Activated T-helper 2 cell treated with anti-CD3 and anti-CD28 coated beads, Interferon-gamma antibody, Interleukin-2, Interleukin-4, amounts not matched to agents 10 μg/mL and 5 μg/mL and 100 μg/mL, durations not matched to agents 14 hours and 24 hours and 36 hours (primary cell): ENCODE data around the gene MSMP. TPM values are rescaled to one million over a fixed set of nuclear protein-coding genes. Genes with fewer than 3 reads are reported as not detected.

Source experiments
- DNase-seq: peaks from one replicate; pipeline ENCODE4 v3.0.0; 2021; ENCODE audit warnings: low spot score
- H3K27ac Mint-ChIP-seq: one replicate; pipeline ENCODE4 v1.8.0; 2021; ENCODE audit warnings: mixed read lengths
- H3K27me3 Mint-ChIP-seq: one replicate; pipeline ENCODE4 v1.8.0; 2021; ENCODE audit warnings: low read depth, mixed read lengths
- H3K36me3 Mint-ChIP-seq: one replicate; pipeline ENCODE4 v1.8.0; 2021; ENCODE audit warnings: low read depth, mixed read lengths
- H3K4me1 Mint-ChIP-seq: one replicate; pipeline ENCODE4 v1.8.0; 2021; ENCODE audit warnings: low read depth, mixed read lengths
- H3K4me3 Mint-ChIP-seq: one replicate; pipeline ENCODE4 v1.8.0; 2021; ENCODE audit warnings: low read depth, mild to moderate bottlenecking, moderate library complexity, mixed read lengths
- H3K9me3 Mint-ChIP-seq: one replicate; pipeline ENCODE4 v1.8.0; 2021; ENCODE audit warnings: mixed read lengths
- intact Hi-C: fragments of 100-400 bp; cut with micrococcal nuclease; formaldehyde crosslinking; loops from one replicate; pipeline ENCODE4 v1.15.1; 2023
- total RNA-seq: library from RNA; stranded (reverse); gene quantifications from 2 replicates; pipeline ENCODE4 v1.2.3, GENCODE V29; 2022

The MSMP gene
- total RNA-seq, 1 donor from 2014 or later = 0.37 TPM

- Mint-ChIP-seq H3K36me3 (peaks cover 27% of the 10 kb centered on the region), H3K4me3 (no peak overlapping the region), H3K27me3 (no peaks in the 10 kb centered on the region), H3K27ac (no peak overlapping the region), H3K9me3 (no peaks in the 10 kb centered on the region), H3K4me1 (peaks cover 10% of the 10 kb centered on the region)
- intact Hi-C loops = loop anchor here (1.0 kb wide), 2 partner anchors 36 to 92 kb away; no protein-coding TSS in a partner anchor
- DNase-seq = no peak
These were observed 35.9 kb upstream of the MSMP start for GRCh38 chr9:35790025-35790384.

- Mint-ChIP-seq H3K36me3 (peaks cover 27% of the 10 kb centered on the region), H3K4me3 (no peak overlapping the region), H3K9me3 (no peaks in the 10 kb centered on the region), H3K27me3 (no peaks in the 10 kb centered on the region), H3K4me1 (peaks cover 9% of the 10 kb centered on the region), H3K27ac (no peak overlapping the region)
- intact Hi-C loops = no loop called here
- DNase-seq = no peak
These were observed 35.5 kb upstream of the MSMP start for GRCh38 chr9:35789541-35789940.

- no peaks in the 10 kb centered on the region for H3K27me3 Mint-ChIP-seq
These were observed 29.3 kb upstream of the MSMP start for GRCh38 chr9:35783418-35783817.

GRCh38 chr9:35781066-35781465 is 27.0 kb upstream of the MSMP start:
- Mint-ChIP-seq H3K27ac (no peak overlapping the region), H3K27me3 (no peaks in the 10 kb centered on the region), H3K4me3 (no peak overlapping the region), H3K9me3 (no peaks in the 10 kb centered on the region), H3K4me1 (peaks cover 1% of the 10 kb centered on the region), H3K36me3 (peaks cover 31% of the 10 kb centered on the region)
- intact Hi-C loops = no loop called here
- DNase-seq = no peak

More at GRCh38 chr9:35783418-35783817, 29.3 kb upstream of the MSMP start:
- no peak overlapping the region for H3K27ac Mint-ChIP-seq
- DNase-seq = no peak
- peaks cover 41% of the 10 kb centered on the region for H3K36me3 Mint-ChIP-seq
- H3K9me3 Mint-ChIP-seq = no peaks in the 10 kb centered on the region
- H3K4me1 Mint-ChIP-seq = no peaks in the 10 kb centered on the region
- intact Hi-C loops = no loop called here
- no peak overlapping the region for H3K4me3 Mint-ChIP-seq

- Mint-ChIP-seq H3K27me3 (no peaks in the 10 kb centered on the region), H3K9me3 (no peaks in the 10 kb centered on the region), H3K27ac (no peak overlapping the region), H3K36me3 (peaks cover 18% of the 10 kb centered on the region), H3K4me3 (no peak overlapping the region), H3K4me1 (peaks cover 11% of the 10 kb centered on the region)
- intact Hi-C loops = no loop called here
- DNase-seq = no peak
These were observed 24.4 kb upstream of the MSMP start for GRCh38 chr9:35778496-35778895.

GRCh38 chr9:35776018-35776417 is 21.9 kb upstream of the MSMP start:
- H3K4me3 Mint-ChIP-seq = no peak overlapping the region
- DNase-seq = no peak
- intact Hi-C loops = no loop called here
- H3K9me3 Mint-ChIP-seq = no peaks in the 10 kb centered on the region
- H3K27ac Mint-ChIP-seq = peak overlapping the region; percentile 35
- peaks cover 11% of the 10 kb centered on the region for H3K4me1 Mint-ChIP-seq
- no peaks in the 10 kb centered on the region for H3K27me3 Mint-ChIP-seq
- peaks cover 14% of the 10 kb centered on the region for H3K36me3 Mint-ChIP-seq

GRCh38 chr9:35774907-35775635 is 21.0 kb upstream of the MSMP start:
- intact Hi-C loops = no loop called here
- Mint-ChIP-seq H3K27ac (no peak overlapping the region), H3K4me3 (no peak overlapping the region)

GRCh38 chr9:35771943-35772342 is 17.9 kb upstream of the MSMP start:
- intact Hi-C loops = no loop called here
- no peak overlapping the region for H3K4me3 Mint-ChIP-seq
- peaks cover 11% of the 10 kb centered on the region for H3K4me1 Mint-ChIP-seq
- no peaks in the 10 kb centered on the region for H3K27me3 Mint-ChIP-seq
- no peak overlapping the region for H3K27ac Mint-ChIP-seq
- H3K9me3 Mint-ChIP-seq = no peaks in the 10 kb centered on the region
- no peaks in the 10 kb centered on the region for H3K36me3 Mint-ChIP-seq
- no peak for DNase-seq

More at GRCh38 chr9:35774907-35775635, 21.0 kb upstream of the MSMP start:
- Mint-ChIP-seq H3K4me1 (peaks cover 11% of the 10 kb centered on the region), H3K9me3 (no peaks in the 10 kb centered on the region), H3K36me3 (peaks cover 8% of the 10 kb centered on the region), H3K27me3 (no peaks in the 10 kb centered on the region)
- no peak for DNase-seq

- H3K27ac Mint-ChIP-seq = no peak overlapping the region
- peaks cover 11% of the 10 kb centered on the region for H3K4me1 Mint-ChIP-seq
- H3K27me3 Mint-ChIP-seq = no peaks in the 10 kb centered on the region
- intact Hi-C loops = no loop called here
- H3K9me3 Mint-ChIP-seq = no peaks in the 10 kb centered on the region
- no peak for DNase-seq
- H3K36me3 Mint-ChIP-seq = no peaks in the 10 kb centered on the region
- H3K4me3 Mint-ChIP-seq = no peak overlapping the region
These were observed 17.5 kb upstream of the MSMP start for GRCh38 chr9:35771534-35771933.

GRCh38 chr9:35771075-35771433 is 17.0 kb upstream of the MSMP start:
- DNase-seq = no peak
- Mint-ChIP-seq H3K27me3 (no peaks in the 10 kb centered on the region), H3K36me3 (no peaks in the 10 kb centered on the region), H3K4me1 (peaks cover 10% of the 10 kb centered on the region), H3K27ac (no peak overlapping the region), H3K4me3 (no peak overlapping the region), H3K9me3 (no peaks in the 10 kb centered on the region)
- intact Hi-C loops = no loop called here

- no peak overlapping the region for H3K4me3 Mint-ChIP-seq
- no peak overlapping the region for H3K27ac Mint-ChIP-seq
- no peaks in the 10 kb centered on the region for H3K36me3 Mint-ChIP-seq
- no peaks in the 10 kb centered on the region for H3K27me3 Mint-ChIP-seq
- H3K9me3 Mint-ChIP-seq = no peaks in the 10 kb centered on the region
- no peak for DNase-seq
- no peaks in the 10 kb centered on the region for H3K4me1 Mint-ChIP-seq
- intact Hi-C loops = no loop called here
These were observed 15.7 kb upstream of the MSMP start for GRCh38 chr9:35769763-35770162.

GRCh38 chr9:35767458-35767857 is 13.4 kb upstream of the MSMP start:
- no peaks in the 10 kb centered on the region for H3K9me3 Mint-ChIP-seq
- no peaks in the 10 kb centered on the region for H3K4me1 Mint-ChIP-seq
- H3K27ac Mint-ChIP-seq = no peak overlapping the region
- H3K27me3 Mint-ChIP-seq = no peaks in the 10 kb centered on the region
- no peaks in the 10 kb centered on the region for H3K36me3 Mint-ChIP-seq
- no peak for DNase-seq
- H3K4me3 Mint-ChIP-seq = no peak overlapping the region
- intact Hi-C loops = no loop called here

GRCh38 chr9:35766997-35767396 is 12.9 kb upstream of the MSMP start:
- no peak for DNase-seq
- H3K27me3 Mint-ChIP-seq = no peaks in the 10 kb centered on the region
- H3K27ac Mint-ChIP-seq = no peak overlapping the region
- intact Hi-C loops = no loop called here
- no peaks in the 10 kb centered on the region for H3K4me1 Mint-ChIP-seq
- no peak overlapping the region for H3K4me3 Mint-ChIP-seq
- no peaks in the 10 kb centered on the region for H3K36me3 Mint-ChIP-seq
- no peaks in the 10 kb centered on the region for H3K9me3 Mint-ChIP-seq

- peaks cover 20% of the 10 kb centered on the region for H3K36me3 Mint-ChIP-seq
- H3K27ac Mint-ChIP-seq = no peak overlapping the region
- DNase-seq = no peak
- no peak overlapping the region for H3K4me3 Mint-ChIP-seq
- peaks cover 10% of the 10 kb centered on the region for H3K4me1 Mint-ChIP-seq
- intact Hi-C loops = no loop called here
- H3K9me3 Mint-ChIP-seq = no peaks in the 10 kb centered on the region
- H3K27me3 Mint-ChIP-seq = no peaks in the 10 kb centered on the region
These were observed 9.7 kb upstream of the MSMP start for GRCh38 chr9:35763803-35764202.
